HL-60 (cell line): Measurements from ENCODE around the gene ZNF107.
"Not testable (repeated sequence)": the region's sequence is repeated elsewhere in the genome, so short reads cannot be mapped to it uniquely, and the experiment has no call there.

ENCODE experiments used
- GABPA ChIP-seq: IDR thresholded peaks from 2 replicates; pipeline ENCODE4 v1.6.1; 2012; ENCODE audit warnings: low read depth
- POLR2AphosphoS5 ChIP-seq: IDR thresholded peaks from 2 replicates; pipeline ENCODE4 v1.6.1; 2012; ENCODE audit warnings: low read depth
- TF ChIP-seq, protein P1 (sequence below): IDR thresholded peaks from one replicate; pipeline ENCODE4 v1.5.1; 2011; ENCODE audit warnings: low read length, control low read depth, inconsistent platforms; ENCODE audit not compliant: insufficient read depth

DNA sequence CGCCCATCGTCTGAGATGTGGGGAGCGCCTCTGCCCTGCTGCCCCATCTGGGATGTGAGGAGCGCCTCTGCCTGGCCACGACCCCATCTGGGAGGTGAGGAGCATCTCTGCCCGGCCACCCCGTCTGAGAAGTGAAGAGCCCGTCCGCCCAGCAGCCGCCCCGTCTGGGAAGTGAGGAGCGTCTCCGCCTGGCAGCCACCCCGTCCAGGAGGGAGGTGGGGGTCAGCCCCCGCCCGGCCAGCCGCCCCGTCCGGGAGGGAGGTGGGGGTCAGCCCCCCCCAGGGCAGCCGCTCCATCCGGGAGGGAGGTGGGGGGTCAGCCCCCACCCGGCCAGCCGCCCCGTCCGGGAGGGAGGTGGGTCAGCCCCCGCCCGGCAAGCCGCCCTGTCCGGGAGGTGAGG lies 52.0 kb downstream of the ZNF107 start:
- TF ChIP-seq, protein P1, sequence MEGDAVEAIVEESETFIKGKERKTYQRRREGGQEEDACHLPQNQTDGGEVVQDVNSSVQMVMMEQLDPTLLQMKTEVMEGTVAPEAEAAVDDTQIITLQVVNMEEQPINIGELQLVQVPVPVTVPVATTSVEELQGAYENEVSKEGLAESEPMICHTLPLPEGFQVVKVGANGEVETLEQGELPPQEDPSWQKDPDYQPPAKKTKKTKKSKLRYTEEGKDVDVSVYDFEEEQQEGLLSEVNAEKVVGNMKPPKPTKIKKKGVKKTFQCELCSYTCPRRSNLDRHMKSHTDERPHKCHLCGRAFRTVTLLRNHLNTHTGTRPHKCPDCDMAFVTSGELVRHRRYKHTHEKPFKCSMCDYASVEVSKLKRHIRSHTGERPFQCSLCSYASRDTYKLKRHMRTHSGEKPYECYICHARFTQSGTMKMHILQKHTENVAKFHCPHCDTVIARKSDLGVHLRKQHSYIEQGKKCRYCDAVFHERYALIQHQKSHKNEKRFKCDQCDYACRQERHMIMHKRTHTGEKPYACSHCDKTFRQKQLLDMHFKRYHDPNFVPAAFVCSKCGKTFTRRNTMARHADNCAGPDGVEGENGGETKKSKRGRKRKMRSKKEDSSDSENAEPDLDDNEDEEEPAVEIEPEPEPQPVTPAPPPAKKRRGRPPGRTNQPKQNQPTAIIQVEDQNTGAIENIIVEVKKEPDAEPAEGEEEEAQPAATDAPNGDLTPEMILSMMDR: not testable (repeated sequence)
- TF ChIP-seq POLR2AphosphoS5, GABPA: not testable (repeated sequence)
